ENCODE results near the gene CDH16. TPM values are rescaled to one million over a fixed set of nuclear protein-coding genes. Genes with fewer than 3 reads are reported as not detected.

CDH16 gene
- total and polyA plus RNA-seq, 2 donors (not counting 3 experiments of a cell fraction or from before 2014, with no cell fraction given), result not detected

- ChIA-PET POLR2A (no interaction called here), CTCF (interaction anchor here (0.7 to 4.7 kb wide), 10 partner anchors 8 to 238 kb away, joined by 3 to 26 read pairs (median 4); no protein-coding TSS in a partner anchor)
- FAIRE-seq, result no peak
- no peak overlapping the region for H3K4me3 ChIP-seq (replicated peaks in 1 of 3; ENCODE audit: insufficient read depth in 1 of 3, low read depth in 1 of 3, low read length in 3 of 3)
- H3K9me1 ChIP-seq (replicated peaks; ENCODE audit: control insufficient read depth, extremely low read depth, insufficient read depth, low read length), result no peaks in the 10 kb centered on the region
- no peak overlapping the region for H3K27ac ChIP-seq (ENCODE audit: insufficient read depth, low read depth, low read length)
- peaks cover 2 to 3% of the 10 kb centered on the region in 2 experiments for H3K27me3 ChIP-seq (ENCODE audit: control insufficient read depth in 2 of 2, insufficient read depth in 2 of 2, low read length in 2 of 2)
- no peaks in the 10 kb centered on the region for H3K36me3 ChIP-seq (ENCODE audit: control insufficient read depth in 2 of 2, extremely low read depth in 1 of 2, insufficient read depth in 2 of 2, low read length in 2 of 2)
- no peak overlapping the region for H3K9ac ChIP-seq (replicated peaks; ENCODE audit: extremely low read depth, insufficient read depth, low read length)
- H3K4me2 ChIP-seq (ENCODE audit: insufficient read depth, low read length), result no peak overlapping the region
- H2AFZ ChIP-seq (ENCODE audit: low read depth, low read length), result no peak overlapping the region
- no peak for TF ChIP-seq MYC (IDR thresholded peaks at IDR 0.05; ENCODE audit: low read depth, low read length)
- no peak for TF ChIP-seq GATA2 (IDR thresholded peaks at IDR 0.05; ENCODE audit: insufficient read depth, insufficient read length, low read depth, low read length)
- no peak for TF ChIP-seq POLR2A (IDR thresholded peaks at IDR 0.05; ENCODE audit: low read depth, low read length)
- no peak for TF ChIP-seq FOS (IDR thresholded peaks at IDR 0.05; ENCODE audit: borderline replicate concordance, insufficient read depth, low read length)
- TF ChIP-seq POLR2AphosphoS5 (IDR thresholded peaks at IDR 0.05; ENCODE audit: insufficient read depth, low read depth, low read length), result no peak
- no peak for TF ChIP-seq EZH2 (IDR thresholded peaks at IDR 0.05; ENCODE audit: borderline replicate concordance, low read depth, low read length, severe bottlenecking)
- no peak for TF ChIP-seq JUN (IDR thresholded peaks at IDR 0.05; ENCODE audit: borderline replicate concordance, insufficient read depth, insufficient read length, low read depth)
- TF ChIP-seq CTCF (IDR thresholded peaks at IDR 0.05; ENCODE audit: extremely low read depth in 1 of 2, insufficient read depth in 1 of 2, low read depth in 1 of 2, low read length in 2 of 2), result no peak
- no peak for TF ChIP-seq MAX (IDR thresholded peaks at IDR 0.05; ENCODE audit: insufficient read depth, insufficient read length)
- DNase-seq (ENCODE audit: low read depth, low spot score), result no peak
- no peaks in the 10 kb centered on the region for H3K79me2 ChIP-seq (ENCODE audit: control insufficient read depth, insufficient read depth, low read length)
- intact Hi-C loops (cut with micrococcal nuclease), result no loop called here
- BruUV-seq (replicated peaks), result no TSS peak
- H3K4me1 ChIP-seq (ENCODE audit: control insufficient read depth, extremely low read depth, insufficient read depth, low read length), result no peaks in the 10 kb centered on the region
- dilution Hi-C loops (cut with MboI; ENCODE audit: extremely low pct_ligation_motif_present, low sequenced_read_pairs), result no loop called here
- H4K20me1 ChIP-seq (replicated peaks; ENCODE audit: control insufficient read depth, extremely low read depth, insufficient read depth, low read length), result no peaks in the 10 kb centered on the region
- no peaks in the 10 kb centered on the region for H3K9me3 ChIP-seq (replicated peaks; ENCODE audit: control insufficient read depth, insufficient read depth, low read length)
Observed at GRCh38 chr16:66960270-66960669, 41.6 kb upstream of the CDH16 start.
